Thoracic aorta (tissue), 2 donors: ENCODE results near the gene ECI2. TPM values are rescaled to one million over a fixed set of nuclear protein-coding genes. Genes with fewer than 3 reads are reported as not detected.

Experiments used
- ATAC-seq: fragments of 150-250 bp; one replicate; pipeline ENCODE4 v1.8.0; 2017; ENCODE audit warnings: low read depth; ENCODE audit not compliant: insufficient number of reproducible peaks, low FRiP score
- DNase-seq: peaks from one replicate; pipeline ENCODE4 v3.0.0-alpha.2; 2020; ENCODE audit warnings: low spot score
- H3K27ac ChIP-seq, 2 donors: fragments of 200-600 bp; sonication (generic); 1 replicate in 1 of 2; 2 replicates in 1 of 2; pipeline ENCODE4 v1.5.1; 2016; ENCODE audit warnings: mild to moderate bottlenecking in 2 of 2, moderate library complexity in 2 of 2
- H3K27me3 ChIP-seq: fragments of 200-600 bp; sonication (generic); replicated peaks from 2 replicates; pipeline ENCODE4 v1.6.0; 2016; ENCODE audit warnings: mild to moderate bottlenecking; ENCODE audit not compliant: insufficient read depth
- H3K36me3 ChIP-seq: fragments of 200-600 bp; sonication (generic); one replicate; pipeline ENCODE4 v1.5.1; 2016
- H3K4me1 ChIP-seq, 2 donors: fragments of 200-600 bp; sonication (generic); 1 replicate in 1 of 2; 2 replicates in 1 of 2; pipeline versions ENCODE4 v1.5.1 to v1.6.0; 2016; ENCODE audit warnings: low read depth in 2 of 2, mild to moderate bottlenecking in 1 of 2; ENCODE audit not compliant: control insufficient read depth in 1 of 2
- H3K4me3 ChIP-seq: fragments of 200-600 bp; sonication (generic); 2 replicates; pipeline ENCODE4 v1.5.1; 2016; ENCODE audit warnings: mild to moderate bottlenecking
- H3K9me3 ChIP-seq: fragments of 200-600 bp; sonication (generic); 2 replicates; pipeline ENCODE4 v1.5.1; 2016
- CTCF ChIP-seq: fragments of 200-600 bp; sonication (generic); IDR thresholded peaks from one replicate; pipeline ENCODE4 v1.5.1; 2019; ENCODE audit warnings: antibody characterized with exemption
- total RNA-seq, 2 donors: library from RNA; depleted of rRNA; stranded (reverse); fragments of >200 nt; gene quantifications; one replicate each; pipeline versions ENCODE4 v1.1.0 to v1.2.3, GENCODE V29; 2016

ECI2 gene
- total RNA-seq, 2 donors from 2014 or later = 28.9 to 31.0 TPM

GRCh38 chr6:4167833-4168232, 32.5 kb upstream of the ECI2 start:
- Histone ChIP-seq H3K27me3 (no peaks in the 10 kb centered on the region), H3K27ac (no peak overlapping the region), H3K9me3 (no peaks in the 10 kb centered on the region), H3K4me1 (peaks cover 0 to 7% of the 10 kb centered on the region in 2 donors), H3K4me3 (no peak overlapping the region), H3K36me3 (no peaks in the 10 kb centered on the region)
- no peak for DNase-seq
- ATAC-seq = no peak
- TF ChIP-seq CTCF = no peak

DNA sequence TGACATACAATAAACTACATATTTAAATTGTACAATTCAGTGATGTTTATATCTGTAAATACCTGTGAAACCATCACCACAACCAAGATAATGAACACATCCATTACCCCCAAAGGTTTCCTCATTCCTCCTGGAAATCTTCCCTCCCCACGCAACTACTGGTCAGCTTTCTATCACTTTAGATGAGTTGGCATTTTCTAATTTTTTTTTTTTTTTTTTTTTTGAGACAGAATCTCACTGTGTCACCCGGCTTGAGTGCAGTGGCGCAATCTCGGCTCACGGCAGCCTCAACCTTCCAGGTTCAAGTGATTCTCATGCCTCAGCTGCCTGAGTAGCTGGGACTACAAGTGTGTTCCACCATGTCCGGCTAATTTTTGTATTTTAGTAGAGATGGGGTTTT, 31.7 kb upstream of the ECI2 start:
- Histone ChIP-seq H3K4me1 (peaks cover 0 to 7% of the 10 kb centered on the region in 2 donors), H3K9me3 (no peaks in the 10 kb centered on the region), H3K27ac (no peak overlapping the region), H3K4me3 (no peak overlapping the region), H3K36me3 (no peaks in the 10 kb centered on the region), H3K27me3 (no peaks in the 10 kb centered on the region)
- DNase-seq (no peak), ATAC-seq (no peak)
- no peak for TF ChIP-seq CTCF

GRCh38 chr6:4164456-4164855, 29.1 kb upstream of the ECI2 start:
- Histone ChIP-seq H3K27ac (no peak overlapping the region), H3K4me3 (no peak overlapping the region), H3K9me3 (no peaks in the 10 kb centered on the region), H3K36me3 (no peaks in the 10 kb centered on the region), H3K27me3 (no peaks in the 10 kb centered on the region), H3K4me1 (peaks cover 0 to 7% of the 10 kb centered on the region in 2 donors)
- no peak for ATAC-seq
- no peak for DNase-seq
- no peak for TF ChIP-seq CTCF

GRCh38 chr6:4164117-4164442, 28.7 kb upstream of the ECI2 start:
- Histone ChIP-seq H3K9me3 (no peaks in the 10 kb centered on the region), H3K4me3 (no peak overlapping the region), H3K27me3 (no peaks in the 10 kb centered on the region), H3K36me3 (no peaks in the 10 kb centered on the region), H3K27ac (no peak overlapping the region), H3K4me1 (peaks cover 0 to 7% of the 10 kb centered on the region in 2 donors)
- DNase-seq = no peak
- no peak for ATAC-seq
- TF ChIP-seq CTCF = no peak

- no peak for DNase-seq
- H3K36me3 ChIP-seq = no peaks in the 10 kb centered on the region
- H3K4me3 ChIP-seq = no peak overlapping the region
- no peak overlapping the region for H3K27ac ChIP-seq
- peaks cover 0 to 7% of the 10 kb centered on the region in 2 donors for H3K4me1 ChIP-seq
- ATAC-seq = no peak
- TF ChIP-seq CTCF = no peak
- H3K27me3 ChIP-seq = no peaks in the 10 kb centered on the region
- H3K9me3 ChIP-seq = no peaks in the 10 kb centered on the region
Observed at GRCh38 chr6:4163408-4164116, 28.2 kb upstream of the ECI2 start.
